Subcutaneous abdominal adipose tissue (tissue), 5 donors: ENCODE results near the gene MGAT5.

Source experiments
- H3K27ac ChIP-seq: one replicate; pipeline ENCODE4 v1.7.0; 2013; ENCODE audit warnings: low read depth, mild to moderate bottlenecking, inconsistent platforms, low read length, moderate library complexity
- H3K27me3 ChIP-seq, 5 donors: one replicate each; pipeline ENCODE4 v1.7.0; 2013; ENCODE audit warnings: low read length in 5 of 5, inconsistent platforms in 1 of 5; ENCODE audit not compliant: control insufficient read depth in 5 of 5, insufficient read depth in 4 of 5
- H3K36me3 ChIP-seq, 5 donors: one replicate each; pipeline ENCODE4 v1.7.0; 2013; ENCODE audit warnings: low read length in 5 of 5; ENCODE audit not compliant: control insufficient read depth in 5 of 5, insufficient read depth in 5 of 5
- H3K4me1 ChIP-seq, 5 donors: one replicate each; pipeline ENCODE4 v1.7.0; 2013; ENCODE audit warnings: low read length in 5 of 5, mild to moderate bottlenecking in 3 of 5, moderate library complexity in 1 of 5; ENCODE audit not compliant: control insufficient read depth in 5 of 5, insufficient read depth in 5 of 5
- H3K4me3 ChIP-seq, 5 donors: one replicate each; pipeline ENCODE4 v1.7.0; 2013; ENCODE audit warnings: low read length in 5 of 5, low read depth in 1 of 5
- H3K9ac ChIP-seq, 5 donors: one replicate each; pipeline ENCODE4 v1.7.0; 2013; ENCODE audit warnings: low read length in 5 of 5, mild to moderate bottlenecking in 4 of 5, moderate library complexity in 3 of 5
- H3K9me3 ChIP-seq, 5 donors: one replicate each; pipeline ENCODE4 v1.7.0; 2013; ENCODE audit warnings: low read length in 5 of 5; ENCODE audit not compliant: control insufficient read depth in 5 of 5
- donor health status: healthy.
- donor health status: healthy.
- donor health status: healthy.
- donor health status: healthy.
- donor health status: healthy.

Gene MGAT5

DNA sequence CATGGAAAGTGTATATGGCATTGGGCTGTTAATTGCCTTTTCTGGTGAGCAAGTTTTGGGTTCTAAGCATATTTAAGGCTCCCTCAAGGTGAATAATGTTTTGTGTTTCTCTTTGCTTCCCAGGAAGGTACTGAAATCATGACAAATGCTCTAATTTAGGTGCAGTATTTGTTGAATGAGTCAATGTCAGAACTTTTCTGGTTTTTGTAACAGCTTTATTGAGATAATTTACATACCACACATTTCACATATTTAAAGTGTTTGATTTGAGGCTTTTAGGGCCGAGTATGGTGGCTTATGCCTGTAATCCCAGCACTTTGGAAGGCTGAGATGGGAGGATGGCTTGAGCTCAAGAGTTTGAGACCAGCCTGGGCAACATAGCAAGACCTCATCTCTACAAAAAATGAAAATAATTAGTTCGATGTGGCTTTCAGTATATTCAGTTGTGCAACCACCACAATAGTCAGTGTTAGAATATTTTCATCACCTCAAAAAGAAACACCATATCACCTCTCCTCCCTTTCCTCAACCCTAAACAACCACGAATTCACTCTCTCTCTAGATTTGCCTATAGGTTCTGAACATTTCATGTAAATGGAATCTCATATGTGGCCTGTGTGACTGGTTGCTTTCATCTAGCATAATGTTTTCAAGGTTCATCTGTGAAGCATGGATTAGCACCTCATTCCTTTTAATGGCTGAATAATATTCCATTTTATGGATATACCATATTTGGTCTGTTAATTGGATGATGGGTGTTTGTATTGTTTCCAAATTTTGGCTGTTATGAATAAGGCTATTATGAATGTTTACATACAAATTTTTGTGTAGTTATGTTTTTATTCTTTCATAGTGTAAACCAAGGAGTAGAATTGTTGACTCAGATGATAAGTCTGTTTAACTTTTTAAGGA, 54.9 kb downstream of the MGAT5 start:
- Histone ChIP-seq H3K9me3 (no peaks in the 10 kb centered on the region), H3K9ac (no peak overlapping the region), H3K27me3 (no peaks in the 10 kb centered on the region), H3K27ac (no peak overlapping the region), H3K4me3 (no peak overlapping the region), H3K36me3 (peaks cover 0 to 2% (median 0%) of the 10 kb centered on the region in 5 donors), H3K4me1 (peaks cover 0 to 28% (median 5%) of the 10 kb centered on the region in 5 donors)

DNA sequence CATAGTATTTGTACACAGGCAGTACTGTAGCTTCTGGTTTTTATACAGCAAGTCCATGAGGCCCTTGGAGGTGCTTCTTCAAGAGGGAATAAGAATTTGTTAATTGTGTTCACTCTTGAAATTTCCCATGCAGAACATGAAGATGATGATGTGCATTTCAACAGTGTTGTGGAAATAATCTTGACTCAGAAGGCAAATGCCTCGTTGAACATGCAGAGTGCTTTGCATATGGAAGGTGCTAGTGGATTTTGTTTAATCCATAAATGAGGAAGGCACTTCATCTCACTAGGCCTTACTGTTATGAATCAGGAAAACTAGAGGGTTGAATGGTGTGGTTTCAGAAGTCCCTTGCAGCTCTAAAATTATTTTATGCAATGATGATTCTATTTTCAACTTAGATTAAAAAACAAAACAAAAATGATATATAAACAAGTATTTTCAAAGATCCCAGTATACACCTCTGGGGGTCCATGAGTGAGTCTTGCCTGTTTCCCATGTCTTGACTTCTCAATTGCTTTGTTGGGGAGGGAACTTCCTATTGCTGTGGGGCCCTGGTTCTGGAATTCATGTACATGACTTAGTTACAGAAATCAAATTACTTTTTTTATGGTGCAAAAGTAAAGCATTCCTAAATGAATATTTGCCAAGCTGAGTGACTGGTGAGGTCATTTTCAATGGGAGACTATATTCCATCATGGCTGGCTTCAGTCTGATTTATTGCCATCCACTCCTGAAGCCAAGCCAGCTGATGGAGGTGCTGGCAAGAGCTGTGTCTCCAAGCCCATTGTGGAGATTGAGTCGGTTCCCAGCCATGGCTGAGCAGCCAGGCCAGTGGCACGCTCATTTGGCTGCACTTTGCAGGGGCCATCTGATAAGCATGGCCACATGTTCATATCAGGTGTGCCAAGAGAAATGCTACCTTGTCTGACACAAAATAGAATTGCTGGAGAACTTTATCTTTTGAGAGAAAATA, 56.5 kb downstream of the MGAT5 start:
- Histone ChIP-seq H3K27ac (no peak overlapping the region), H3K4me3 (no peak overlapping the region), H3K27me3 (no peaks in the 10 kb centered on the region), H3K9me3 (no peaks in the 10 kb centered on the region), H3K4me1 (peaks cover 0 to 41% (median 6%) of the 10 kb centered on the region in 5 donors), H3K9ac (no peak overlapping the region), H3K36me3 (peaks cover 0 to under 1% (median 0%) of the 10 kb centered on the region in 5 donors)

DNA sequence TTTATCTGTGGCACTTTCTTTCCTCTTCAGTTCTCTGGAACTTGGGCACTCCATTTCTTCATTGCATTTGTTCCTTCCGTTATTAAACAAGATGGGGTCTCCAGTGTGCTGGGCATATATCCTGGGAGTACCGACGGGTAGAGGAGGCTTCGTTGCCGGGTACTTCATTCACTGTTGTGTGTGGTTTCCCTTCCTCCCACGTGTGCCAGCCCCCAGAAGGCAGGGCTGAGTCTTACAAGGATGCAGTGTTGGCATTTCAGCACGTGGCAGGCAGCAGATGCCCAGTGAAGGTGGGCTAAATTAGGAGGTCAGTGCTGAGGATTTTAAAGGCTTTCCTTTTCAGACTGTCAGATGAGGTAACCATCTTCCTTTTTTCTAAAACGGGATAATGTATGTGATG, 58.6 kb downstream of the MGAT5 start:
- Histone ChIP-seq H3K4me1 (peaks cover 0 to 34% (median 6%) of the 10 kb centered on the region in 5 donors), H3K4me3 (peak overlapping the region in 2 of 5 donors; percentile 14 to 41), H3K27ac (no peak overlapping the region), H3K9me3 (no peaks in the 10 kb centered on the region), H3K36me3 (peaks cover 0 to under 1% (median 0%) of the 10 kb centered on the region in 5 donors), H3K27me3 (no peaks in the 10 kb centered on the region), H3K9ac (no peak overlapping the region)

DNA sequence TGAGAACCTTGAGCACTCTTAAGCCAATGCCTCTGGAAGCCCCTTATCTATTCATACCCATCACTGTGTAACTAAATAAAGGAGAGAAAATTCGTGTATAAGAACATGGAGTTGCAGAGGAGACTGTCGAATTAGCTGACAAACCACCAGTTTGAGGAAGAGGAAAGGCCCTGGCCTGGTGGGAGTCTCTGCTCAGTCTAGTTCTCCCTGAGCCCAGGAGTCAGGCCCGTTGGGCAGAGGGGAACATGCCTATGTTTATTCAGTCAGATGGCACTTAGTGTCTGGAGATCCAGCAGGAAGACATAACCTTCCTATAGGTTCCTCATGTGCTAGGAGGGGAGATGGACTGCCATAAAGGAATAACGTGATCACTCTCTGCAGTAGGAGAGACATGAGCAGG, 60.3 kb downstream of the MGAT5 start:
- Histone ChIP-seq H3K9me3 (no peaks in the 10 kb centered on the region), H3K4me3 (no peak overlapping the region), H3K36me3 (peaks cover 0 to 11% (median 6%) of the 10 kb centered on the region in 5 donors), H3K4me1 (peaks cover 0 to 28% (median 6%) of the 10 kb centered on the region in 5 donors), H3K9ac (no peak overlapping the region), H3K27me3 (no peaks in the 10 kb centered on the region), H3K27ac (no peak overlapping the region)

- no peak overlapping the region for H3K9ac ChIP-seq
Observed at GRCh38 chr2:134314681-134315368, 61.0 kb downstream of the MGAT5 start.

DNA sequence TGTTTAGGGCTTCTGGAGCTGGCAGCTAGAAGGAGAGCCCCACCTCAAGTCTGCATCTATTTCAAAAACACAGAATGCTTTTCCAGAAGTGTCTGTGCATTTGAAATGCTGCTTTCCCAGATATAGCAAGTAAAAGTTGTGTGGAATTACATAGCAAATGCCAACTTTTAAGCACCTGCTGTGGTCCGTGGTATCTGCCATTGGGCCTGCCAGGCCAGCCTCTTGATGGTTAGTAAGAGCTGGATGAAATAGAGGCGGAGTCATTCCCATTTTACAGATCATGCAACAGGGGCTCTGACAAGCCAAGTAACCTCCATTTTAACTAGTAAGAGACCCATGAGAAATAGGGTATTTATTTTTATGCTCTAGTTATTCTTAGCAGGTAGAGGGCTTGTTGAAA, 61.6 kb downstream of the MGAT5 start:
- Histone ChIP-seq H3K36me3 (peaks cover 0 to 17% (median 6%) of the 10 kb centered on the region in 5 donors), H3K27ac (no peak overlapping the region), H3K9ac (no peak overlapping the region), H3K4me3 (no peak overlapping the region), H3K27me3 (no peaks in the 10 kb centered on the region), H3K9me3 (no peaks in the 10 kb centered on the region), H3K4me1 (peaks cover 0 to 28% (median 6%) of the 10 kb centered on the region in 5 donors)

More at GRCh38 chr2:134314681-134315368, 61.0 kb downstream of the MGAT5 start:
- Histone ChIP-seq H3K27ac (no peak overlapping the region), H3K4me1 (peaks cover 0 to 28% (median 6%) of the 10 kb centered on the region in 5 donors), H3K27me3 (no peaks in the 10 kb centered on the region), H3K36me3 (peaks cover 0 to 17% (median 6%) of the 10 kb centered on the region in 5 donors), H3K9me3 (no peaks in the 10 kb centered on the region), H3K4me3 (no peak overlapping the region)

- Histone ChIP-seq H3K4me3 (no peak overlapping the region), H3K27me3 (no peaks in the 10 kb centered on the region), H3K9ac (no peak overlapping the region), H3K9me3 (no peaks in the 10 kb centered on the region), H3K27ac (no peak overlapping the region), H3K36me3 (peaks cover 0 to 17% (median 8%) of the 10 kb centered on the region in 5 donors), H3K4me1 (peaks cover 0 to 15% (median 4%) of the 10 kb centered on the region in 5 donors)
Observed at GRCh38 chr2:134319596-134320254, 65.9 kb downstream of the MGAT5 start.

DNA sequence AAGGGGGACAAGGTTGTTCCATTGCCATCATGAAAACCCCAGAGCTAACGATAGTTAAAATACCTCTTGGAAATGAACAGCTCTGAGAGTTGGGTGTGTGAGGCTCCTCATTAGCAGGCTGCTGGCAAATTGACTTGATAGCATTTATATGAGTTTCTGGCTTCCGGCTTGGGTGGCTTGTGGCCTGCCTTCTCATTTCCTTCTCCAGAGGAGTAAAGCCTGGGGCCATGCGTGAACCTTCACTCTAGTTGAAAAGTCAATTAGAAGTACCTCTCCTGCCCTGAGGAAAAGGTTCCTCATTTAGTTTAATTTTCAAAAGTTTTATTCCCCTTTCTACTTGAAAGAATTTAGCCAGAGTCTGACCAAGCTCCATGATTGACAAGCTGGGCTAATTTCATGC, 67.1 kb downstream of the MGAT5 start:
- Histone ChIP-seq H3K36me3 (peaks cover 0 to 17% (median 8%) of the 10 kb centered on the region in 5 donors), H3K27ac (no peak overlapping the region), H3K4me1 (peaks cover 0 to 15% (median 6%) of the 10 kb centered on the region in 5 donors), H3K9me3 (no peaks in the 10 kb centered on the region), H3K27me3 (no peaks in the 10 kb centered on the region), H3K9ac (no peak overlapping the region), H3K4me3 (no peak overlapping the region)

DNA sequence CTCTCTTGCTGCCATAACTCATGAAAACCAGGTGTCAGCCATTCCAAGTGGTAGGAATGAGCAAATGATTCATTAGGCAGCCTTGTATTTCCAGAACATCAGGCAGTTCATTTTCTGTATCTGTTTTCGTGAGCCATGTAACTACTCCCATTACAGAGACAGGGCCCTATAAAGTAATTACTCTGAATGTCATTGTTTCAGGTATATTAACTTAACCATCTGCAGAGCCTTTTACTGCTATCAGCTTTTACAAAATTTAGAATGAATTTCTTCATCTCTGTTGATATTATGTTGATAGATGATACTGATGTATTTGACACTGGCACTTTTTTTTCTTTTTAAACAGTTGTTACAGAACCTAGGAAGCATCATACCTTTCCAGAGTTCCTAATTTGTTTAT, 69.9 kb downstream of the MGAT5 start:
- Histone ChIP-seq H3K9me3 (peaks cover 0 to 3% (median 0%) of the 10 kb centered on the region in 5 donors), H3K9ac (no peak overlapping the region), H3K36me3 (peaks cover 0 to 6% (median 4%) of the 10 kb centered on the region in 5 donors), H3K4me1 (peaks cover 0 to 20% (median 12%) of the 10 kb centered on the region in 5 donors), H3K27me3 (no peaks in the 10 kb centered on the region), H3K27ac (no peak overlapping the region), H3K4me3 (no peak overlapping the region)
